ENCODE measurements around the gene FTCD.
"Not testable (repeated sequence)": the region's sequence is repeated elsewhere in the genome, so short reads cannot be mapped to it uniquely, and the experiment has no call there.

Gene FTCD

GRCh38 chr21:46154155-46154954, 1.0 kb downstream of the FTCD start:
- no peak for DNase-seq (ENCODE audit: low spot score)

- peak; percentile 67 for DNase-seq (ENCODE audit: low spot score)
Observed at GRCh38 chr21:46153247-46154154, 1.9 kb downstream of the FTCD start.

- DNase-seq (ENCODE audit: low spot score), result no peak
Observed at GRCh38 chr21:46152927-46153246, 2.5 kb downstream of the FTCD start.

GRCh38 chr21:46151989-46152926, 3.1 kb downstream of the FTCD start:
- DNase-seq (ENCODE audit: low spot score), result no peak

- DNase-seq (ENCODE audit: low spot score), result no peak
Observed at GRCh38 chr21:46151261-46151988, 4.0 kb downstream of the FTCD start.

- peak; percentile 72 for DNase-seq (ENCODE audit: low spot score)
Observed at GRCh38 chr21:46150491-46151121, 4.8 kb downstream of the FTCD start.

- no peak for DNase-seq (ENCODE audit: low spot score)
Observed at GRCh38 chr21:46150073-46150472, 5.3 kb downstream of the FTCD start.

- DNase-seq (ENCODE audit: low spot score), result no peak
Observed at GRCh38 chr21:46149205-46149901, 6.0 kb downstream of the FTCD start.

- DNase-seq (ENCODE audit: low spot score), result no peak
Observed at GRCh38 chr21:46148106-46148505, 7.3 kb downstream of the FTCD start.

GRCh38 chr21:46147429-46147828, 8.0 kb downstream of the FTCD start:
- not testable (repeated sequence) for DNase-seq (ENCODE audit: low spot score)

- DNase-seq (ENCODE audit: low spot score), result no peak
Observed at GRCh38 chr21:46146856-46147255, 8.5 kb downstream of the FTCD start.

- no peak for DNase-seq (ENCODE audit: low spot score)
Observed at GRCh38 chr21:46145840-46146691, 9.3 kb downstream of the FTCD start.

- no peak for DNase-seq (ENCODE audit: low spot score)
Observed at GRCh38 chr21:46145159-46145839, 10.1 kb downstream of the FTCD start.

GRCh38 chr21:46144464-46145070, 10.8 kb downstream of the FTCD start:
- peak; percentile 35 for DNase-seq (ENCODE audit: low spot score)

GRCh38 chr21:46142582-46143473, 12.6 kb downstream of the FTCD start:
- no peak for DNase-seq (ENCODE audit: low spot score)

GRCh38 chr21:46141767-46142581, 13.4 kb downstream of the FTCD start:
- DNase-seq (ENCODE audit: low spot score), result no peak
